ENCODE results near the gene GJC1. TPM values are rescaled to one million over a fixed set of nuclear protein-coding genes. Genes with fewer than 3 reads are reported as not detected.

Gene GJC1
- total RNA-seq, 5 donors from 2014 or later (not counting 1 experiment from before 2014, with no cell fraction given) = 0.09 to 0.93 (median 0.30) TPM; not detected in 2

DNA sequence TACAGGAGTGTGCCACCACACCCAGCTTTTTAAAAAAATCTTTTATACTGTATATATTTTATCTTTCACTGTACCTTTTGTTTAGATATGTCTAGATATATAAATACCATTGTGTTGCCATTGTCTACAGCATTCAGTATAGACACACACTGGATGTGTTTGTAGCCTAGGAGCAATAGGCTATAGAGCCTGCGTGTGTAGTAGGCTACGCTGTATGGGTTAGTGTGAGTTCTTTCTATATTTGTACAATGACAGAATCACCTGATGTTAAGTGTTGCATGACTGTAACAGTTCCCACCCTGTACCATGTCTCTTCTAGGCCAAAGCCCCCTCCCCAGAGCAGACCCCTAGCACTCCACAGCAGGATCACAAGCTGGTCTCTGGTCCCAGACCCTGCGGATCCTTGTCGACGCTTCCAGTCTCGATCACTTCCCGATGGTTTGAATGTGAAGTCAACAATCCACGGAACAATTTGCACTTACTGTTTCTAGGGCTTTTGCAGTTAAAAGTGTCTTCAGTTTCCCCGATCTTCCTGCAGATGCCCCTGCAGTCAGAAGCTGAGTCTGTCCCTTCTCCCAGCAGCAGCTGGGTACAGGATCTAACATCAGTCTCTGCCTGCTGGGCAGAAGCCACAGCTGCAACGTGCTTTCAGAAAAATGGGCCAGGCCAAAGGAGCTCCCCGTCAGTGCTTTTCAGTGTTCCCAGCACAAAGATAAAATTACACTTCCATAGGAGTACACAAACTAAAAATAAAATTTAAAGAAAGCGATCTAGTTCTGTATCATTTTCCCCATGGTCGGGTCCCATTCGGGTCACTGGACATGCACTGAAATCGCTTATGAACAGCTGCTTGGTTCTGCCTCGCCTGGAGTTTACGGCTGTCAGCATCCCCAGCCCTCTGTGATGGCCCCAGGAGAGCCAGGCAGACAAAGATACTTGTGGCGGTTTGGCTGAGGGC, 35.9 kb downstream of the GJC1 start:
- ATAC-seq (replicated peaks in 1 of 4) (no peak), DNase-seq (no peak)
- no peak overlapping the region for H3K27ac Mint-ChIP-seq
- ChIA-PET CTCF (interaction anchor here in 1 of 2 donors (0.6 kb wide), 1 partner anchor 14 kb away, joined by 6 read pairs; no protein-coding TSS in a partner anchor), POLR2A (no interaction called here)
- Histone ChIP-seq H3K36me3 (ENCODE audit: control insufficient read depth in 2 of 2, extremely low read depth in 1 of 2, insufficient read depth in 1 of 2, low read length in 1 of 2) (no peaks in the 10 kb centered on the region), H3K4me3 (ENCODE audit: control insufficient read depth in 1 of 2, extremely low read depth in 1 of 2, low read length in 1 of 2) (no peak overlapping the region), H3K27ac (ENCODE audit: low read length) (no peak overlapping the region), H3K4me1 (ENCODE audit: control insufficient read depth in 1 of 2, extremely low read depth in 1 of 2, insufficient read depth in 2 of 2, low read length in 2 of 2) (no peaks in the 10 kb centered on the region), H3K9me3 (no peaks in the 10 kb centered on the region), H3K27me3 (replicated peaks in 1 of 2; ENCODE audit: control insufficient read depth in 2 of 2, extremely low read depth in 1 of 2, insufficient read depth in 2 of 2, low read length in 1 of 2) (peaks cover 0 to 11% of the 10 kb centered on the region in 2 experiments)
- H3K27me3 Mint-ChIP-seq = no peaks in the 10 kb centered on the region
- no peaks in the 10 kb centered on the region for H3K36me3 Mint-ChIP-seq
- no peaks in the 10 kb centered on the region for H3K9me3 Mint-ChIP-seq
- WGBS (ENCODE audit: insufficient coverage) = 87% methylated on average over 16 of the region's 18 CpGs
- H3K4me1 Mint-ChIP-seq = no peaks in the 10 kb centered on the region
- no peak overlapping the region for H3K4me3 Mint-ChIP-seq

DNA sequence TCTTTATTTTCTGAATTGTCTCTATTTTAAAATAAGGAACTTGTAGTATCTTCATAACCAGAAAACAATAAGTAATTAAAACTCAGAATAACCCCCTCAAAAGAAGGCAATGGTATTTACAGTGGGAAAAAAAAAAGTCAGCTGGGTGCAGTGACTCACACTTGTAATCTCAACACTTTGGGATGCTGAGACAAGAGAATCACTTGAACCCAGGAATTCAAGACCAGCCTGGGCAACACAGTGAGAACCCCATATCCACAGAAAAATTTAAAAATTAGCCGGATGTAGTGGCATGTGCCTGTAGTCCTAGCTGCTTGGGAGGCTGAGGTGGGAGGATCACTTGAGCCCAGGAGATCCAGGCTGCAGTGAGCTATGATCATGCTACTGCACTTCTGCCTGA, 37.8 kb downstream of the GJC1 start:
- H3K27me3 ChIP-seq (replicated peaks in 1 of 2; ENCODE audit: control insufficient read depth in 2 of 2, extremely low read depth in 1 of 2, insufficient read depth in 2 of 2, low read length in 1 of 2) = peaks cover 0 to 10% of the 10 kb centered on the region in 2 experiments
- no peak overlapping the region for H3K27ac ChIP-seq (ENCODE audit: low read length)
- ChIA-PET CTCF (no interaction called here), POLR2A (no interaction called here)
- no peak overlapping the region for H3K4me3 ChIP-seq (ENCODE audit: control insufficient read depth in 1 of 2, extremely low read depth in 1 of 2, low read length in 1 of 2)
- H3K4me3 Mint-ChIP-seq = no peak overlapping the region
- H3K9me3 ChIP-seq = no peaks in the 10 kb centered on the region
- no peaks in the 10 kb centered on the region for H3K27me3 Mint-ChIP-seq
- ATAC-seq (replicated peaks in 1 of 4) (no peak), DNase-seq (no peak)
- H3K9me3 Mint-ChIP-seq = no peaks in the 10 kb centered on the region
- no peaks in the 10 kb centered on the region for H3K36me3 ChIP-seq (ENCODE audit: control insufficient read depth in 2 of 2, extremely low read depth in 1 of 2, insufficient read depth in 1 of 2, low read length in 1 of 2)
- no peaks in the 10 kb centered on the region for H3K4me1 Mint-ChIP-seq
- no peak overlapping the region for H3K27ac Mint-ChIP-seq
- no CpG with 5 or more reads among the region's 1 CpG for WGBS (ENCODE audit: insufficient coverage)
- no peaks in the 10 kb centered on the region for H3K36me3 Mint-ChIP-seq
- no peaks in the 10 kb centered on the region for H3K4me1 ChIP-seq (ENCODE audit: control insufficient read depth in 1 of 2, extremely low read depth in 1 of 2, insufficient read depth in 2 of 2, low read length in 2 of 2)

DNA sequence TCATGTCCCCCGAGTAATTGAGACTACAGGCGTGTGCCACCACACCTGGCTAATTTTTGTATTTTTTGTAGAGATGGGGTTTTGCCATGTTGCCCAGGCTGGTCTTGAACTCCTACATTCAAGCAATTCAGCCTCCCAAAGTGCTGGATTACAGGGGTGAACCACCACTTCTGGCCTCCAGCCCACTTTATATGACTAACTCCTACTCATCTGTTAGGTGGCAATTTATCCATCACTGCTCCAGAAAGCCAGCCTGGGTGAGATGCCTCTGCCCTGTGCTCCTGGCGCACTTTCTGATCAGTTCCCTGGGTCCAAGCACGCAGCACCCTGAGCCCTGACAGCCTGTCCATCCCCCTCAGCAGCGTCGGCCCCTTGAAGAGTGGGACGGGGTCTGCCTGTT, 41.9 kb downstream of the GJC1 start:
- Histone ChIP-seq H3K27me3 (replicated peaks in 1 of 2; ENCODE audit: control insufficient read depth in 2 of 2, extremely low read depth in 1 of 2, insufficient read depth in 2 of 2, low read length in 1 of 2) (peaks cover 0 to 5% of the 10 kb centered on the region in 2 experiments), H3K36me3 (ENCODE audit: control insufficient read depth in 2 of 2, extremely low read depth in 1 of 2, insufficient read depth in 1 of 2, low read length in 1 of 2) (no peaks in the 10 kb centered on the region), H3K4me3 (ENCODE audit: control insufficient read depth in 1 of 2, extremely low read depth in 1 of 2, low read length in 1 of 2) (no peak overlapping the region), H3K27ac (ENCODE audit: low read length) (no peak overlapping the region), H3K9me3 (no peaks in the 10 kb centered on the region), H3K4me1 (ENCODE audit: control insufficient read depth in 1 of 2, extremely low read depth in 1 of 2, insufficient read depth in 2 of 2, low read length in 2 of 2) (no peaks in the 10 kb centered on the region)
- Mint-ChIP-seq H3K27ac (no peak overlapping the region), H3K4me3 (no peak overlapping the region), H3K36me3 (no peaks in the 10 kb centered on the region), H3K9me3 (no peaks in the 10 kb centered on the region), H3K27me3 (peaks cover 0 to 2% of the 10 kb centered on the region in 2 donors), H3K4me1 (no peaks in the 10 kb centered on the region)
- DNase-seq = no peak
- POLR2A ChIA-PET = no interaction called here
- 91% methylated on average over 5 of the region's 7 CpGs for WGBS (ENCODE audit: insufficient coverage)
- CTCF ChIA-PET = no interaction called here
- no peak for ATAC-seq (replicated peaks in 1 of 4)

DNA sequence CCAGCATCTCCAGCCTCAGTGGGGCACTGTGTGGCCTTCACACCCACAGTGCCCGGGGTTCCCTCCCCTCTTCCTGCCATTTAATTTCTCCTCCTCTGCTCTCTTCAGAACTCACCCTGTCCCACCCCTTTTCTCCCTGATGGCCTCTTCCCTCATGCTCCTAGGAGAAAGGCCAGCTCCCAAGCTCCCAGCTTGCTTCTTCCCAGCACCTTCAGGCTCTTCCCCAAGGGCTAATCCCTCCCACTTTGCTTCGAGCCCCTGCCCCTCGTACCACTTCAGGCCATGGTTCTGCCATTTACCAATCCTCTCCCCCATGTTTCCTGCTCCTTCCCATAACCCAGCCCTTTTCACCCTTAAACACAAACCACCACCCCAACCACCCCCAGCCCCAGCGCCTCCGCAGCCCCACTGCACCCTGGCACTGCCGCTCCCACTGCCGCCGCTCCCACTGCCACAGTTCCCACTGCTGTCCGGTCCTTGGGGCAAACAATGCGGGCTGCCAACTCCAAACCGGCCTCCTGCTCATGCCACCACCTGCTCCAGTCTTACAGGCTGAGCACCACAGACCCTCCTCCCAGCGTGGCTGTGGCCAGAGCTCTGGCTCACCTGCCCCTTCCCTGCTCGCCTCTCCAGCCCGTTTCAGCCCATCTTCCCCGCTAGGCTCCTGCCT, 42.7 kb downstream of the GJC1 start:
- H3K27ac Mint-ChIP-seq = no peak overlapping the region
- ChIA-PET CTCF (interaction anchor here in 1 of 2 donors (1.3 kb wide), 1 partner anchor 10 kb away, joined by 3 read pairs; no protein-coding TSS in a partner anchor), POLR2A (no interaction called here)
- H3K27me3 ChIP-seq (replicated peaks in 1 of 2; ENCODE audit: control insufficient read depth in 2 of 2, extremely low read depth in 1 of 2, insufficient read depth in 2 of 2, low read length in 1 of 2) = peaks cover 0 to 8% of the 10 kb centered on the region in 2 experiments
- no peaks in the 10 kb centered on the region for H3K36me3 ChIP-seq (ENCODE audit: control insufficient read depth in 2 of 2, extremely low read depth in 1 of 2, insufficient read depth in 1 of 2, low read length in 1 of 2)
- no peaks in the 10 kb centered on the region for H3K4me1 Mint-ChIP-seq
- H3K27me3 Mint-ChIP-seq = peaks cover 0 to 2% of the 10 kb centered on the region in 2 donors
- no peak overlapping the region for H3K4me3 Mint-ChIP-seq
- no peaks in the 10 kb centered on the region for H3K9me3 ChIP-seq
- no peak overlapping the region for H3K4me3 ChIP-seq (ENCODE audit: control insufficient read depth in 1 of 2, extremely low read depth in 1 of 2, low read length in 1 of 2)
- H3K36me3 Mint-ChIP-seq = no peaks in the 10 kb centered on the region
- H3K27ac ChIP-seq (ENCODE audit: low read length) = no peak overlapping the region
- H3K4me1 ChIP-seq (ENCODE audit: control insufficient read depth in 1 of 2, extremely low read depth in 1 of 2, insufficient read depth in 2 of 2, low read length in 2 of 2) = no peaks in the 10 kb centered on the region
- H3K9me3 Mint-ChIP-seq = no peaks in the 10 kb centered on the region
- ATAC-seq (replicated peaks in 1 of 4) = no peak
- DNase-seq = no peak
- WGBS (ENCODE audit: insufficient coverage) = 88% methylated on average over 15 of the region's 15 CpGs

DNA sequence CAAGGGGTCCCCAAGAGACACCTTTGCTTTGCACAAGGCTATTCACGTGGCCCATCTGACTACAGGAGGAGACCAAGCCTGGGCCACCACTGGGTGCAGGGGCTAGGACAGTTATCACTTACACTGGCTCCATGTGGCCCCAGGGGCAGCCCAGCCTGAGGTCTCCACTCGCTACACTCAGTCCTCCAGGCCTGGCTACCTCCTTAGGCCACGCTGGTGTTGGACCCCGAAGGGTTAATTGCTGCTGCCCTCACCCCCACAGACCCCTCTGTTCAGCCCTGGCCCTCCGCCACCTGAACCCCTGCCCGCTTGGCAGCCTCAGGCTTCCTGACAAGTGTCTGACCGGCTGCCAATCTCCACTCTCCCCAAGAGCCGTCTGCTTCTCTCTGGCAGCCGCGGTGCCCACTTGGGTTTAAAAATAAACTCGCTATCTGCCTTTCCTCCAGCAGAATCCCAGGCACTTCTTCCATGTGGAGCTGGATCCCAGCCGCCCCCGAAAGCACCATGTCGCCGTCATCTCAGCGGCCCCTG, 43.5 kb downstream of the GJC1 start:
- no peak overlapping the region for H3K4me3 ChIP-seq (ENCODE audit: control insufficient read depth in 1 of 2, extremely low read depth in 1 of 2, low read length in 1 of 2)
- ChIA-PET CTCF (interaction anchor here in 1 of 2 donors (1.3 kb wide), 1 partner anchor 11 kb away, joined by 3 read pairs; no protein-coding TSS in a partner anchor), POLR2A (no interaction called here)
- Mint-ChIP-seq H3K27ac (no peak overlapping the region), H3K4me1 (no peaks in the 10 kb centered on the region), H3K27me3 (peaks cover 0 to 2% of the 10 kb centered on the region in 2 donors), H3K4me3 (no peak overlapping the region), H3K36me3 (no peaks in the 10 kb centered on the region), H3K9me3 (no peaks in the 10 kb centered on the region)
- 77% methylated on average over 14 of the region's 16 CpGs for WGBS (ENCODE audit: insufficient coverage)
- no peak for DNase-seq
- H3K36me3 ChIP-seq (ENCODE audit: control insufficient read depth in 2 of 2, extremely low read depth in 1 of 2, insufficient read depth in 1 of 2, low read length in 1 of 2) = no peaks in the 10 kb centered on the region
- no peaks in the 10 kb centered on the region for H3K9me3 ChIP-seq
- ATAC-seq (replicated peaks in 1 of 4) = no peak
- H3K27me3 ChIP-seq (replicated peaks in 1 of 2; ENCODE audit: control insufficient read depth in 2 of 2, extremely low read depth in 1 of 2, insufficient read depth in 2 of 2, low read length in 1 of 2) = peaks cover 0 to 11% of the 10 kb centered on the region in 2 experiments
- no peaks in the 10 kb centered on the region for H3K4me1 ChIP-seq (ENCODE audit: control insufficient read depth in 1 of 2, extremely low read depth in 1 of 2, insufficient read depth in 2 of 2, low read length in 2 of 2)
- no peak overlapping the region for H3K27ac ChIP-seq (ENCODE audit: low read length)

DNA sequence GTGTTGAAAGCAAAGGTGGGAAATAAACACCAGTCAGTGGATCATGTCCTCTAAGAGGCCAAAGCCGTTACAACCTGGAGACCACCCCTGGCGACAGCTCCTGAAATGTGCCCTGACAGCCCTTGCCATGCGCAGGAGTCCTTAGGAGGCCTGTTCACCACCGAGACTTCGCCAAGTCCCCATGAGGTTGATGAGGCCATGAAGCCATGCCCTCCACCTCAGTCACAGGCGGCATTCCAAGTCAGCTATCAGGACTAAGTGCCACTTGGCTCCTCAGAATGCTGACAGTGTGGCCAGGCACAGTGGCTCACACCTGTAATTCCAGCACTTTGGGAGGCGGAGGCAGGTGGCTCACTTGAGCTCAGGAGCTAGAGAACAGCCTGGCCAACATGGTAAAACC, 44.2 kb downstream of the GJC1 start:
- DNase-seq (no peak), ATAC-seq (replicated peaks in 1 of 4) (no peak)
- H3K27me3 Mint-ChIP-seq = peaks cover 0 to 2% of the 10 kb centered on the region in 2 donors
- no peak overlapping the region for H3K4me3 Mint-ChIP-seq
- Histone ChIP-seq H3K27me3 (replicated peaks in 1 of 2; ENCODE audit: control insufficient read depth in 2 of 2, extremely low read depth in 1 of 2, insufficient read depth in 2 of 2, low read length in 1 of 2) (peaks cover 0 to 18% of the 10 kb centered on the region in 2 experiments), H3K27ac (ENCODE audit: low read length) (no peak overlapping the region), H3K9me3 (no peaks in the 10 kb centered on the region), H3K4me3 (ENCODE audit: control insufficient read depth in 1 of 2, extremely low read depth in 1 of 2, low read length in 1 of 2) (no peak overlapping the region), H3K4me1 (ENCODE audit: control insufficient read depth in 1 of 2, extremely low read depth in 1 of 2, insufficient read depth in 2 of 2, low read length in 2 of 2) (no peaks in the 10 kb centered on the region), H3K36me3 (ENCODE audit: control insufficient read depth in 2 of 2, extremely low read depth in 1 of 2, insufficient read depth in 1 of 2, low read length in 1 of 2) (no peaks in the 10 kb centered on the region)
- H3K36me3 Mint-ChIP-seq = no peaks in the 10 kb centered on the region
- WGBS (ENCODE audit: insufficient coverage) = 74% methylated on average over 6 of the region's 7 CpGs
- ChIA-PET POLR2A (no interaction called here), CTCF (interaction anchor here in 1 of 2 donors (0.6 to 1.3 kb wide), 2 partner anchors 12 to 123 kb away, joined by 3 read pairs; no protein-coding TSS in a partner anchor)
- H3K9me3 Mint-ChIP-seq = no peaks in the 10 kb centered on the region
- no peaks in the 10 kb centered on the region for H3K4me1 Mint-ChIP-seq
- H3K27ac Mint-ChIP-seq = no peak overlapping the region

Measured in T-cell (primary cell).